ENCODE measurements around the gene RABEP2.
"Not testable (repeated sequence)": the region's sequence is repeated elsewhere in the genome, so short reads cannot be mapped to it uniquely, and the experiment has no call there.

Gene RABEP2

GRCh38 chr16:28932339-28933141 is 7.5 kb upstream of the RABEP2 start:
- no peak for DNase-seq (ENCODE audit: low read depth in 1 of 2, low spot score in 1 of 2)

GRCh38 chr16:28931801-28932225 is 6.8 kb upstream of the RABEP2 start, which contains the start of gene CD19:
CD19 (plus strand) TSS chr16:28931971; CDS start chr16:28932001, 30 bp downstream.
- no peak for DNase-seq (ENCODE audit: low read depth in 1 of 2, low spot score in 1 of 2)

- no peak for DNase-seq (ENCODE audit: low read depth in 1 of 2, low spot score in 1 of 2)
Measured at GRCh38 chr16:28930652-28931051, 5.6 kb upstream of the RABEP2 start.

GRCh38 chr16:28930203-28930602 is 5.2 kb upstream of the RABEP2 start:
- DNase-seq (ENCODE audit: low read depth in 1 of 2, low spot score in 1 of 2), result no peak

GRCh38 chr16:28927815-28928214 is 2.8 kb upstream of the RABEP2 start:
- DNase-seq (ENCODE audit: low read depth in 1 of 2, low spot score in 1 of 2), result no peak

- DNase-seq (ENCODE audit: low read depth in 1 of 2, low spot score in 1 of 2), result not testable (repeated sequence)
Measured at GRCh38 chr16:28926284-28926683, 1.2 kb upstream of the RABEP2 start.

GRCh38 chr16:28925386-28926228 is 569 bp upstream of the RABEP2 start:
- DNase-seq (ENCODE audit: low read depth in 1 of 2, low spot score in 1 of 2), result peak; percentile 59 to 63

- no peak for DNase-seq (ENCODE audit: low read depth in 1 of 2, low spot score in 1 of 2)
Measured at GRCh38 chr16:28924399-28924761, 658 bp downstream of the RABEP2 start.

- no peak for DNase-seq (ENCODE audit: low read depth in 1 of 2, low spot score in 1 of 2)
Measured at GRCh38 chr16:28923652-28924398, 1.2 kb downstream of the RABEP2 start.

- no peak for DNase-seq (ENCODE audit: low read depth in 1 of 2, low spot score in 1 of 2)
Measured at GRCh38 chr16:28923231-28923587, 1.8 kb downstream of the RABEP2 start.

GRCh38 chr16:28918698-28919097 is 6.3 kb downstream of the RABEP2 start:
- DNase-seq (ENCODE audit: low read depth in 1 of 2, low spot score in 1 of 2), result no peak

GRCh38 chr16:28917095-28917494 is 7.9 kb downstream of the RABEP2 start:
- no peak for DNase-seq (ENCODE audit: low read depth in 1 of 2, low spot score in 1 of 2)

- no peak for DNase-seq (ENCODE audit: low read depth in 1 of 2, low spot score in 1 of 2)
Measured at GRCh38 chr16:28915181-28915580, 9.9 kb downstream of the RABEP2 start.

- no peak for DNase-seq (ENCODE audit: low read depth in 1 of 2, low spot score in 1 of 2)
Measured at GRCh38 chr16:28913946-28914724, 10.9 kb downstream of the RABEP2 start.

GRCh38 chr16:28912558-28912957 is 12.5 kb downstream of the RABEP2 start:
- DNase-seq (ENCODE audit: low read depth in 1 of 2, low spot score in 1 of 2), result no peak

- no peak for DNase-seq (ENCODE audit: low read depth in 1 of 2, low spot score in 1 of 2)
Measured at GRCh38 chr16:28910086-28911031, 14.7 kb downstream of the RABEP2 start.

GRCh38 chr16:28905800-28906372 is 19.2 kb downstream of the RABEP2 start:
- no peak for DNase-seq (ENCODE audit: low read depth in 1 of 2, low spot score in 1 of 2)

- no peak for DNase-seq (ENCODE audit: low read depth in 1 of 2, low spot score in 1 of 2)
Measured at GRCh38 chr16:28905229-28905754, 19.7 kb downstream of the RABEP2 start.

- no peak for DNase-seq (ENCODE audit: low read depth in 1 of 2, low spot score in 1 of 2)
Measured at GRCh38 chr16:28904828-28905227, 20.2 kb downstream of the RABEP2 start.
